ENCODE results near the gene INAVA.

- TF ChIP-seq CTCF (IDR thresholded peaks at IDR 0.05) (no peak), POLR2A (IDR thresholded peaks at IDR 0.05) (no peak)
Observed at GRCh38 chr1:200866116-200866515, 28.6 kb upstream of the INAVA start.

Data from Peyer's patch (tissue), 4 donors.